HG02840 (cell line): ENCODE results near the gene AOC3.
"Not testable (repeated sequence)": the region's sequence is repeated elsewhere in the genome, so short reads cannot be mapped to it uniquely, and the experiment has no call there.

ENCODE experiments used
- ATAC-seq: cut with Tn5 transposase; IDR thresholded peaks from one replicate; pipeline ENCODE4 v1.9.1; 2021; ENCODE audit warnings: mild to moderate bottlenecking, moderate library complexity, moderate number of reproducible peaks; ENCODE audit not compliant: unreplicated experiment, low FRiP score

AOC3 gene

DNA sequence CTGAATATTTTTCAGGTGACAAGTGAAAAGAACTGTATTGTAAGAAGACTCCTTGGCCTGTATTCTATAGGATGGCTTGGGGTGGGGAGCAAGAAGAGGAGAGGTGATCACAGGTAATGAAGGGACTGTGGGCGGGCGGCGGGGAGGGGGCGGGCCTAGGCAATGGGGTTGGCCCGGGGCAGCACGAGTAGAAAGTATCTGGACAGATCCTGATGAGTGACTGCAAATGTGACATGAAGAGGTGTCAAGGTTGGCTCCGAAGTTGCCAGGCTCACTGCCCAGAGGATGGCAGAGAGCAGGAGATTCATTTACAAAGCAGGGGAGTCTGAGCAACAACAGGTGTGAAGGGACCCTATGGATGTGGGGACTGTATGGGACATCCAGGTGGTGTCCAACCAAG lies 38.8 kb downstream of the AOC3 start:
- no peak for ATAC-seq

- ATAC-seq = no peak
Measured at GRCh38 chr17:42891539-42892152, 40.6 kb downstream of the AOC3 start.

DNA sequence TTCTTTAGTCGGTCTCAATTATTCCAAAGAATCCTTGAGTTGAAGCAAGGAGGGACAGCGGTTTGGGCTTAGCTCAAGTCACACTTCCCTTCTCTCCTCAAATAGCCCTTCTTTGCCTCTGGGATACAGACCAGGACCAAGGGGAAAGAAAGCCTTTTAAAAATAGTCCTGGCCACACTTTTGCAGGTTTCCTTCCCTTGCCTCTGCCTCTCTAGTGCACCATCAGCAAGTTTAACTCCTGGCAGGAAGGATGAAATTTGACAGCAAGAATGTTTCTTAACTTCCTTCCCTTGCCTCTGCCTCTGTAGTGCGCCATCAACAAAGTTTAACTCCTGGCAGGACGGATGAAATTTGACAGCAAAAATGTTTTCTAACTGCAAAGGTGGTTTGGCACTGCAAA lies 42.4 kb downstream of the AOC3 start:
- no peak for ATAC-seq

DNA sequence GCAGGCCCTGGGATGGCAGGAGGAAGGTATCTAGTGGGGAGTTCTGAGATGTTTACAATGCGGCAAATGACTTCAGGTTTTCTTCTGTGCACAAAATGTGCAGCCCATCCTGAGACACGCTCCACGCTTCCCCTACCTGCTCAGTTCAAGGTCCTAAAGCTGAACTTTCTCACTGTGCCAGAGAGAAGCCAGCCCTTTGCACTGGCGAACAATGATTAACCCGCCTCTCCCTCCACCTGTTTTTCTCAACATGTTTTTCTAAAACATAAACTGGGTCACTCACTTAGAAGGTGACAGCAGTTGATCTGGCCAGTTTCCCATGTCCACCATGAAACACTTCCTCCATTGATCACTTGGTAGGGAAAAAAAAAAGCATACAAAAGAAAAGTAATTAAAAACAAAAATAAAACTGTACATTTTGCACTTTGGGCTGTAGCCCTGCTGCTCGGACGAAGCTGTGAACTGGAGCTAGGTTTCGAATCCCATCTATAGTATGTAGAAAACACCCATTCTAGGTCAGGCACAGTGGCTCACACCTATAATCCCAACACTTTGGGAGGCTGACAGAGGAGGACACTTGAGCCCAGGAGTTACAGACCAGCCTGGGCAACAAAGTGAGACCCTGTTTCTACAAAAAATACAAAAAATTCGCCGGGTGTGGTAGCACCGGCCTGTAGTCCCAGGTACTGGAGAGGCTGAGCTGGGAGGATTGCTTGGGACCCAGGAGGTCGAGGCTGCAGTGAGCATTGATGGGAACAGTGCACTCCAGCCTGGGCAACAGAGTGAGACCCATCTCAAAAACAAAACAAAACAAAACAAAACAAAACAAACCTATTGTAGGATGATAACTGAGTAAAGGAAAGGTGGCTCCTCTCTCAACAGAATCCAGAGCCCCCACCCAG lies 43.5 kb downstream of the AOC3 start:
- ATAC-seq = no peak

DNA sequence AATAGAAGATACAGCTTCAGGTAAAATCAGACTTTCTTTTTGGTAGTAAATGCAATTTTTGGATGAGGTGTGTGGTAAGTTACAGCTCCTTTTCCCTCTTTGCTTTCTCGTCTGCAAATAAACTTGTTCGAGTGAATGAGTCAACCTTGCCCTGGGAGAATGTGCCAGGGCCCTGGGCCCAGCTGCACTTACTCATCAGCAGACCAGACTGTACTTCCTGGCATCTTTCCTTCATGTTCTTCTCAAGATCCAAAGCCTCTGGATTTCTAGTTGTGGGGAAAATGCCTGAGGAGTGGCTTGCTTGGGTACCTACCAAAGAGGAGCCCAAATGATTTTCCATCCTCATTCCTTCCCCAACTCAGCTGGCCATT lies 44.2 kb downstream of the AOC3 start:
- ATAC-seq = no peak

DNA sequence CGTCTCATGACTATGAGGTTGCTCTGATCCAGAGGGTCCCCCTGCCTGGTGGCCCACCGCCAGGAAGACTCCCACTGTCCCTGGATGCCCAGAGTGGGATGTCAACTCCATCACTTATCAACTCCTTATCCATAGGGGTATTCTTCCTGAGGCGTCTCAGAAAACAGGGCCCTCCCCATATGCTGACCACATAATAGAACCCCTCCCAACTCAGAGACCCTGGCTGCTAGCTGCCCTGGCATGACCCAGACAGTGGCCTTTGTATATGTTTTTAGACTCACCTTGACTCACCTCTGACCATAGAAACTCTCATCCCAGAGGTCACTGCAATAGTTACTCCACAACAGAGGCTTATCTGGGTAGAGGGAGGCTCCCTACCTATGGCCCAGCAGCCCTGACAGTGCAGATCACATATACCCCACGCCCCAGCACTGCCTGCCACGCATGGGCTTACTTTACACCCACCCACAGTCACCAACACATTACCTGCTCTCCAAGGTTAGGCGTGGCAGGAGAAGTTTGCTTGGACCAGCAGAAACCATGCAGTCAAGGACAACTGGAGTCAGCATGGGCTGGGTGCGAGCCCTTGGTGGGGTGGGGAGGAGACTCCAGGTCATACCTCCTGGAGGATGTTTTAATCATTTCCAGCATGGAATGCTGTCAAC lies 47.3 kb downstream of the AOC3 start:
- no peak for ATAC-seq

DNA sequence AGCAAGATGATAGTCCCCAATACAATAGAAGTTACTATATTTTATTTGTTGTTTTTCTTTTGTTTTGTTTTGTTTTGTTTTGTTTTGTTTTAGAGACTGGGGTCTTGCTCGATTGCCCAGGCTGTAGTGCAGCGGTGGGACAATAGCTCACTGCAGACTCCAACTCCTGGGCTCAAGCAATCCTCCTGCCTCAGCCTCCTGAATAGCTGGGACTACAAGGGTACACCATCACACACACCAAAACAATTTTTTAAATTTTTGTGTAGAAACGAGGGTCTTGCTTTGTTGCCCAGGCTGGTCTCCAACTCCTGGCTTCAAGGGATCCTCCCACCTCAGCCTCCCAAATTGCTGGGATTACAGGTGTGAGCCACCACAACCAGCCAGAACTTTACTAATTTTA lies 49.0 kb downstream of the AOC3 start:
- ATAC-seq = not testable (repeated sequence)

- ATAC-seq = no peak
Measured at GRCh38 chr17:42900460-42901331, 49.7 kb downstream of the AOC3 start, which contains the start of gene G6PC1. Gene G6PC1 (plus strand): TSS chr17:42900799. CDS start chr17:42900877, 78 bp downstream.

- no peak for ATAC-seq
Measured at GRCh38 chr17:42901535-42902229, 50.7 kb downstream of the AOC3 start.

DNA sequence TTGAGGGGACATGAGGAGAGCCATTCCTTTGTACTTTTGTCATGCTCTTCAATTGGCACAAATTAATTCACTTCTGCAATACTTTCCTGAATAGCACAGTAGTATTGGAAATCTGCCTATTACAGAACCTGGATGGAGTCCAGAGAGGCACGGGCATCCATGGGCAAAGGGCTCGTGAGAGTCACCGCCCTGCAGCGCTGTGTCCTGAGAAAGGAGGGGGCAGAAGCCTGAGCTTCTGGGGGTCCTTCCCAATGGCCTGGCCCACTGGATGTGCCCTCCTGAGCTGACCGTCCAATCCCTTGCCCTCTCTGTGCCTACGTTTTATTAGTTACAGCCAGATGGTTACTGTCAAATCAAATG lies 53.1 kb downstream of the AOC3 start:
- no peak for ATAC-seq

DNA sequence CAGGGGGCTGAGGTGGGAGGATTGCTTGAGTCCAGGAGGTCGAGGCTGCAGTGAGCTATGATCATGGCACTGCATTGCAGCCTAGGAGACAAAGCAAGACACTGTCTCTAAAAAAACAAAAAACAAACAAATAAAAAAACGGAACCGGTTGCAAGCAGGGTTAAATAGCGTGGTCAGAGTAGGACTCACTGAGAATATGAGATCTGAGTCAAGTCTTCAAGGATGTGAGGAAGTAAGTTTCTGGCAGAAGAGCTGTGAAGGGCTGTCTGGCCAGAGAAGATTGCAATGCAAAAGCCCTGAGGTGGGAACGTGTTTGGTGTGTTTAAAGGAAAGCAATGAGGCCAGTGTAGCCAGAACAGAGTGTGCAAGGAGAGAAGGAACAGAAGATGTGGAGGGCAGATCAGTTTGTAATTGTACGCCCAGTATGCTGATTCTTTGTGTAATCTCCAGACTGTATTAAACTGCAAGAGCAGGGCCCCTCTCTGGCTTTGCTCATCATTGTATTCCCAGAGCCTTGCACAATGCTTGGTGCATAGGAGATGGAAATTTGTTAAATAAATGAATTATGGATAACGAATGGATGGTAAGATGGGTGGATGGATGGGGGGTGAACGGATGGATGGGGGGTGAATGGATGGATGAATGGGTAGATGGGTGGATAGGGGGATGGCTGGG lies 55.9 kb downstream of the AOC3 start:
- no peak for ATAC-seq
